ENCODE data around the gene TJP3.

Gene TJP3

DNA sequence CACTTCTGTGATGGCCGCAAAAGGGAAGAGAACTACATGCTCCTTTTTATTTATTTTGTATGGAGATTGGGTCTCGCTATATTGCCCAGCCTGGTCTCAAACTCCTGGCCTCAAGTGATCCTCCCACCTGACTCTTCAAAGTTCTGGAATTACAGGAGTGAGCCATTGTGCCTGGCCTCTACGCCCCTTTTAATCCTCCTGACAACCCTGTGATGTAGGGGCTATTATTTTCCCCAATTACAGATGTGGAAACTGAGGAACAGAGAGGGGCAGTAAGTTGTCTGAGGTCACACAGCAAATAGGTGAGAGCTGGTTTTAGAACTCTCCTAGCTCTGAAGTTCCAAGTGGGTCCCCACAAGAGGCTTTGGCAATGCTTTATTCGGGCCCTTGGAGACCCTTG, 11.7 kb downstream of the TJP3 start:
- no peak for FAIRE-seq

GRCh38 chr19:3720349-3720917, 12.2 kb downstream of the TJP3 start:
- no peak for FAIRE-seq

DNA sequence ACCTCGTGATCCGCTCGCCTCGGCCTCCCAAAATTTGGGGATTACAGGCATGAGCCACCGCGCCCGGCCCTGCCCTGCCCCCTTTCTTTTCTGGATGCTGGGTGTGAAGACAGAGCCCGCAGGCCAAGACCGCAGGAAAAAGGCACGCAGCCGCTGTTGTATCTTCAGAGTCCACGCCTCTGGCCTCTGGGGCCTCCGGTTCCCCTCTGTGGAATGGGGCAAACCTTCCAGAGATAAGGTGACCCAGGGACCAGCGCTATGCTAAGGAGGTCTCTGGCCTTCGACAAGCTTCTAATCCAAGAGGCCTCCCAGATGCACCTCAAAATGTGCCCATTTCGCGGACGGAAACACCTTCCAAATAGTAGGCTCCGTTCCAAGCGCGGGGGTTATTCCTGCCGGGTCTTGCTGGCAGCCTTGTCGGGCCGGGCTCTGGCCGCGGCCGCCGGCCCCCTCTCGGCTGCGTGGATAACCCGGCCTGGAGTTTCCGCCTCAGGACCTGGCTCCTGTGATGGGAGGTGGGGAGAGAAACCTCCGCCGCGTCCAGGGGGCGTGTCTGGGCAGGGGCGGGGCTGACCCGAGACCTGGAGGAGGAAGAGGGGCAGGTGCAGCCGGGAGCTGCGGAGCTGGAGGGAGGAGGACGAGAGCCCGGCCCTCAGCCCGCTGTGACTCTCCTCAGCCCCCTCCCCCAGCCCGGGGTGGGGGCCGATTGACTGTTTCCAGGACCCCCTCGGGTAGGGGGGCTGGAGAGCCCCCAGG, 13.1 kb downstream of the TJP3 start:
- no peak for FAIRE-seq

DNA sequence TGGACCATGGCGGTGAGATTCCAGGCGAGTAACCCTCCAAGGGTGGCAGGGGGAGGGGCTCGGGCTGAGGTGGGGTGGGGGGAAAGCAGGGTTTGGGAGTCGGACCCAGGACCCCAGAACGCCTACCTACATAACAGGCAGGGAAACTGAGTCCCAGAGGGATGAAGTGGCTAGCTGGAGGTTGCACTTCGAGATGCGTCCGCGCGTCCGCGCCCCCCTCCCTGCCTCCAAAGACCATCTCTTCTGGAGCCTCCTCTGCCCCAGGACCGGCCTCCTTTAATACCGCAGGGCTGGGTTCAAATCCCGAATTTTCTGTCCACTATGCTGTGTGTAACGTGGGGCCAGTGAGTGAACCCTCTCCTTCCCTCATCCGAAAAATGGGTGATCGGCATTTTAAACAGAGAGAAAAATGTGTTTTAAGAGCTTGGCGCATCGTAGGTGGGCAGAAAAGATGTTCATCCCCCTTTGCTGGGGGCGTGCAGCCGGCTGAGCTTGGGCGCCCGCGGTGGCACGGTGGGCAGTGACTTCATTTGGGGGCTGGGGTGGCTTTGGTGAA, 13.8 kb downstream of the TJP3 start:
- FAIRE-seq = no peak

- FAIRE-seq = no peak
These were observed 14.4 kb downstream of the TJP3 start for GRCh38 chr19:3722443-3723109.

DNA sequence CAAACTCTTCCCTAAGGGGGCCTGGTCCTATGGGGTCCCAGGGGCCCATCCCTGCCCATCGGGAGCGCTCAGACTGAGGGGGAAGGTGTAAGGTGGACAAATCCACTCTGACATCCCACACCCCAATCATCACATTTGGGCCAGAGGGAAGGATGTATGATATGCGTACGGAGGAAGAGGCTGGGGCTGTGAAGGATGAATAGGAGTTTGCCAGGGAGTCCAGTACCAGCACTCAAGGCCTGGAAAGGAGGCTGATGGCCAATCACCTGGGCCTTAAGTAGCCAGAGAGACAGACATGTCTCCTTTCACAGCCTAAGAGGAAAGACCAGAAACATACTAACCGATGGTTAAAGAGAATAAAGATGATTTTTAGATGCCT, 14.9 kb downstream of the TJP3 start:
- no peak for FAIRE-seq

GRCh38 chr19:3723883-3724282, 15.7 kb downstream of the TJP3 start:
- FAIRE-seq = no peak

DNA sequence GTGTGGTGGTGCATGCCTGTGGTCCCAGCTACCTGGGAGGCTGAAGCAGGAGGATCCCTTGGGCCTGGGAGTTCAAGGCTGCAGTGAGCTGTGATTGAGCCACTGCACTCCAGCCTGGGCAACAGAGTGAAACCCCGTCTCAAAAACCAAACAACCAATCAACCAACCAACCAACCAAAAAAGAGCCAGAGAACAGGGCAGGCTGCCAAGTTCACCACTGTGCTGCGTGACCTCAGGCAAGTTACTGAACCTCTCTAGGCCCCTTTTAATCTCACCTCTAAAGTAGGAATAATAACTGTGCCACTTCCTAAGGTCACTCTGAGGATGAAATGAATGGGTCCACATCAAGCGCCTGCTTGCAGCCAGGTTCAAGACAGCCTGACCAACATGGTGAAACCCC, 16.9 kb downstream of the TJP3 start:
- no peak for FAIRE-seq

DNA sequence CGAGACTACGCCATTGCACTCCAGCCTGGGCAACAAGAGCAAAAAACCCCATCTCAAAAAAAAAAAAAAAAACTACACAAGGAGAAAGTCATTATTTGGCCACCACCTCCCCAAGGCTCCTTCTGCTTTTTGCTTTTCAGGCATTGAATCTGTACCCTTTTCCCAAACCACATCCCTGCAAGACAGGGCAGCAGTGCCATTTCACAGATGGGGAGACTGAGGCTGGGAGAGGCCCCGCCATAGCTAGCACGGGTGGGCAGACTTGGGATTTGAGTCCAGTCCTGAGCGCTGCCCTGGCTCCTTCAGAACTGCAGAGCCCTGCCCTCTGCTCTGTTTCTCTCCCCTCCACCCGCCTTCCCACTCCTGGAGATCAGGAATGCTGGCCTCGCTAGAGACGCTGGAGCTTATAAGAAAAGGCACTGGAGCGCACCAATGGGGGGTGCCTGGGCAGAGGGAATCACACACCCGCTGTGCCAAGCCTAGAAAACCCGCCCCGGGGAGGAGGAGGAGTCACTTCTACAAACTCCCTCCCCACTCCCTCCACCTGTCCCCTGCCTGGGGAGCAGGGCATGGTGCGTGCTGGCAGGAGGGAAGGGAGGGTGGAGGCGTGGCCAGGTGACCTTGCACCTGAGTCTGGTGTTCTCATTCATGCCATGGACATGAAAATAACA, 17.6 kb downstream of the TJP3 start:
- no peak for FAIRE-seq

DNA sequence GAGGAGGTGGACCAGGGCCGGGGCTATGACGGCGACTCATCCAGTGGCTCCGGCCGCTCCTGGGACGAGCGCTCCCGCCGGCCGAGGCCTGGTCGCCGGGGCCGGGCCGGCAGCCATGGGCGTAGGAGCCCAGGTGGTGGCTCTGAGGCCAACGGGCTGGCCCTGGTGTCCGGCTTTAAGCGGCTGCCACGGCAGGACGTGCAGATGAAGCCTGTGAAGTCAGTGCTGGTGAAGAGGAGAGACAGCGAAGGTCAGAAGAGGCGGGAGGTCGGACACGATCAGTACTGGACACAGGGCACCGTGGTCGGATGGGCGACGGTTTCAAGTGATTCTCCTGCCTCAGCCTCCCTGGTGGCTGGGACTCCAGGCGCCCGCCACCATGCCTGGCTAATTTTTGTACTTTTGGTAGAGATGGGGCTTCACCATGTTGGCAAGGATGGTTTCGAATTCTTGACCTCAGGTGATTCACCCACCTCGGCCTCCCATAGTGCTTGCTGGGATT, 22.3 kb downstream of the TJP3 start:
- no peak for FAIRE-seq

DNA sequence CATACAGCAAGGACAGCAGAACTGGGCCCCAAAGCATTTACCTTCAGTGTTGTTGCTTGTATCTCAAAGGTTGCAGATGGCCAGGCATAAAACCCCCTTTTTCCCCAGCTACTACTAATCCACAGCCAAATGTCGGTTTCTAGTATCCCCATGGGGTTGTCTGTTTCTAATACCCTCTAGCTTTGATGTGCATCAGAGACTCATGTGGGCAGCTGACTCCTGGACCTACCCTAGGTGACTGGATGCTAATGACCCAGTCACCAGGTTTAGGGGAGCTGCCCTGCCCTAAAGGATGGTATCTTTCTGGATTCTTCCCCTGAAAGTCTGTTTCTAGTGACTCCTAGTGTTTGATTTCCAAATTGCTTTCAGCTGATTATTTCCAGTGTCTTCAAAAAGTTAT, 23.9 kb downstream of the TJP3 start:
- no peak for FAIRE-seq

- FAIRE-seq = no peak
These were observed 25.5 kb downstream of the TJP3 start for GRCh38 chr19:3733549-3734309.

GRCh38 chr19:3734310-3734600, 26.1 kb downstream of the TJP3 start:
- no peak for FAIRE-seq

DNA sequence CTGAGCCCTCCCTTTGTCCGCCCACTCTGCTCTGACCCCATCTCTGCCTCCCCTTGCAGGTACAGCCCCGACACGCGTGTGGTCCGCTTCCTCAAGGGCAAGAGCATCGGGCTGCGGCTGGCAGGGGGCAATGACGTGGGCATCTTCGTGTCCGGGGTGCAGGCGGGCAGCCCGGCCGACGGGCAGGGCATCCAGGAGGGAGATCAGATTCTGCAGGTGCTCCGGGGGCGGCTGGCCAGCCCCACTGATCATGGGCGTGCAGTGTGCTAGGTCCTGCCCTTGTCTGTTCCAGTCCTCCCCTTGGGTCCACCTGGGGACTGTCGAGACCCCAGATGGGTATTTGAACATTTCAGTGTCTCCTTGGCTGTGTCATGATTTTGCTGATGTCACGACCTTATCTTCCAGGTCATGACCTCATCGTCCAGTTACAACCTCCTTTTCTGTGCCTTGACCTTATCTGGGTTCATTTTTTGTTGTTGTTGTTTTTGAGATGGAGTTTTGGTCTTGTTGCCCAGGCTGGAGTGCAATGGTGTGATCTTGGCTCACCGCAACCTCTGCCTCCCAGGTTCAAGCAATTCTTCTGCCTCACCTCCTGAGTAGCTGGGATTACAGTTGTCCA, 28.0 kb downstream of the TJP3 start:
- FAIRE-seq = no peak

GRCh38 chr19:3737487-3738205, 29.5 kb downstream of the TJP3 start:
- no peak for FAIRE-seq

DNA sequence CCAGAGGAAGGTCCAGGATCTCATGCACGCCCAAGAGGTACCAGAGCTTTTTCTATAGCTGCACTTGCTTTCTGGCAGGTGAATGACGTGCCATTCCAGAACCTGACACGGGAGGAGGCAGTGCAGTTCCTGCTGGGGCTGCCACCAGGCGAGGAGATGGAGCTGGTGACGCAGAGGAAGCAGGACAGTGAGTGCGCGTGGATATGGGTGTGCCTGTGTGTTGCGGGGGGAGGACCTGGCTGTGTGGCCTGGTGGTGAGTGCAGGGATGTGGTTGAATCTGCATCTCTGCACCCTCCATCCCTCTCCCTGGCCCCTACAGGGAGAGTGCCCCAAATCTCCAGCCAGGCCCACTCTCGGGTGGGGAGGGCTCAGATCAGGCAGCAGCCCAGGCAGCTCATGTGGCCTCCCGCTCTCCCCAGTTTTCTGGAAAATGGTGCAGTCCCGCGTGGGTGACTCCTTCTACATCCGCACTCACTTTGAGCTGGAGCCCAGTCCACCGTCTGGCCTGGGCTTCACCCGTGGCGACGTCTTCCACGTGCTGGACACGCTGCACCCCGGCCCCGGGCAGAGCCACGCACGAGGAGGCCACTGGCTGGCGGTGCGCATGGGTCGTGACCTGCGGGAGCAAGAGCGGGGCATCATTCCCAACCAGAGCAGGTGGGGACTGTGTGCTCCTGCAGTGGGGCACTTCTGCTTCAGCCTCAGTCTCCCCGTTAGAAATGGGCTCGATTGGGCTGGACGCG, 30.5 kb downstream of the TJP3 start:
- no peak for FAIRE-seq

DNA sequence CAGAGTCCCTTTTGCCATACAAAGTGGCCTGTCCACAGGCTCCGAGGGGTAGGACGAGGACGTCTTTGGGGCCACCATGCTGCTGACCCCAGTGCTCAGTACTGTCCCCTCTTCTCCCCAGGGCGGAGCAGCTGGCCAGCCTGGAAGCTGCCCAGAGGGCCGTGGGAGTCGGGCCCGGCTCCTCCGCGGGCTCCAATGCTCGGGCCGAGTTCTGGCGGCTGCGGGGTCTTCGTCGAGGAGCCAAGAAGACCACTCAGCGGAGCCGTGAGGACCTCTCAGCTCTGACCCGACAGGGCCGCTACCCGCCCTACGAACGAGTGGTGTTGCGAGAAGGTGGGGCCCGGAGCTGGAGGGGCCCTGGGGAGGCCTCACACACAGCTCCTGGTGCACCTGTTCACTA, 32.2 kb downstream of the TJP3 start:
- FAIRE-seq = no peak

GRCh38 chr19:3743486-3743885, 35.3 kb downstream of the TJP3 start:
- no peak for FAIRE-seq

DNA sequence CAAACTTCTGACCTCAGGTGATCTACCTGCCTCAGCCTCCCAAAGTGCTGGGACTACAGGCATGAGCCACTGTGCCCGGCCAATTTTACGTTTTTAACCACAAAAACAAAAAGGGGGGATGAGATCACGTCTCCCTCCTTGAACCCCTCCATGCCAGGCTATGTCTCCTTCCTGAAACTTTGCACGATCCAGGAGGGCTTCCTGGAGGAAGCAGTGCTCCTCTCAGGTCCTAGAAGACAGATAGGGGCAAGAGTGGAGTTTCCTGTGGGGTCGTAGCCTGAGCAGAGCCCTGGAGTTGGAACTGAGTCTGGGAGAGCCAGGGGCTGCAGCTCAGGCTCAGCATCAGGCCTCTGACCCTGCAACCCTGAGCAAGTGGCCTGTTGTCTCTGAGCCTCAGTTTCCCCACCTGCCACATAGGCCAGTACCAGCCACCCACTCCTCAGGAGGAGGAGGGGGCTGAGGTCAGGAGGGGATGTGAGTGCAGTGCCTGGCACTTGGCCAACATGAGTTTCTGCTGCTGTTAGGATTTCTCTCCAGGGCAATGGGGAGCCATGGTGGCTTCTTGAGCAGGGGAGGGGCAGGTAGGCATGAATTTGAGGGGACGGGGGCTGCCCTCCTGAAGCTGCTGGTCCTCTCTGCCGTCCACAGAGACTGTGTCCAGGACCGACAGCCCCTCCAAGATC, 37.3 kb downstream of the TJP3 start:
- no peak for FAIRE-seq

DNA sequence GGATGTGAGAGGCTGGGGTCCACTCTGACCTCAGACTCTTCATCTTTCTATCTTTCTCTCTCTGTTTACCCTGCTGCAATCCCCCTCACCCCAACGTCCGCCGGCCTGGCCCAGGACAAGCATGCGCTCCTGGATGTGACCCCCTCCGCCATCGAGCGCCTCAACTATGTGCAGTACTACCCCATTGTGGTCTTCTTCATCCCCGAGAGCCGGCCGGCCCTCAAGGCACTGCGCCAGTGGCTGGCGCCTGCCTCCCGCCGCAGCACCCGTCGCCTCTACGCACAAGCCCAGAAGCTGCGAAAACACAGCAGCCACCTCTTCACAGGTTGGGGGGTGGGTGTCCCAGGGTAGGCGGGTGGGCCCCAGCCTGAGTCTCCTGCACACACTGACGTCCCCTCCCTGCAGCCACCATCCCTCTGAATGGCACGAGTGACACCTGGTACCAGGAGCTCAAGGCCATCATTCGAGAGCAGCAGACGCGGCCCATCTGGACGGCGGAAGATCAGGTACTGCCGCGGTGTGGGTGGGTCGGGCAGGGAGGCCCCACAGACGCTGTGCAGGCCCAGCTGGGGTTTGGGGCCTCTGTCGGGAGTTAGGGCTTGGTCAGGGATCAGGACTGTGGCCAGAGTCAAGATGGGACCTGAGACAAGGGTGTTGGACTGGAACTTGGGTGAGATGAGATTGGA, 38.3 kb downstream of the TJP3 start:
- no peak for FAIRE-seq

Measured in A204.1 (cell line).